Measurements from ENCODE around the gene STUB1. TPM values are rescaled to one million over a fixed set of nuclear protein-coding genes. Genes with fewer than 3 reads are reported as not detected.

The STUB1 gene
- total RNA-seq, 2 donors from 2014 or later = 53.6 to 70.4 TPM

DNA sequence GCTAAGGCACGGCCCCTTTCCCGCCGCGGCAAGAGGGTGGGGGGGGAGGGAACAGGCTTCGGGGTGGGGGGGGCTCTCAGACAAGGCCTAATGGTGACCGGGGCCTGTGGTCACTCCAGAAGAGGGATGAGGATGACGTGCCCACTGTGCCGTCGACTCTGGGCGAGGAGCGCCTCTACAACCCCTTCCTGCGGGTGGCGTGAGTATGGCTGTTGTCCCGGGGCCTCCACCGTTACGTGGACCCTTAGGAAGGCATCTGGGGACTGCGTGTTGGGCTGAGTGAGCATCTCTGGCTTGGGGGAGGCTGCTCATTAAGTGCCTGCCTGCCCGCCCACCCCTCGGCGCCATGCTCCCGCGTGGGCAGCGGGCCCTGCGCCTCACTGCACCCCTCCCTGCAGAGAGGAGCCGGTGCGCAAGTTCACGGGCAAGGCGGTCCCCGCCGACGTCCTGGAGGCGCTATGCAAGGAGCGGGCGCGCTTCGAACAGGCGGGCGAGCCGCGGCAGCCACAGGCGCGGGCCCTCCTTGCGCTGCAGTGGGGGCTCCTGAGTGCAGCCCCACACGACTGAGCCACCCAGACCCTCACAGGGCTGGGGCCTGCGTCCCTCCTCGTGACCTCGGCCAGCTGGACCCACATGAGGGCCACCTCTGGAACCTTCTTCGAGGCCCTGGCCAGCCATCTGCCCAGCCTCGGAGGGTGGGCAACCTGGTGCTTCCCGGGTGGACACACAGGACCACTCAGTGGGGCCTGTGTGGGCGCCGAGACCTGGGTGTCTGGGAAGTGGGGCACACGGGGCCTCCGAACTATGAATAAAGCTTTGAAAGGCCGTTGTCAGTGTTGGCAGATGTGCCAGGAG is 48.9 kb downstream of the STUB1 start:
- Mint-ChIP-seq H3K27ac (no peak overlapping the region), H3K27me3 (ENCODE audit: low read depth) (no peaks in the 10 kb centered on the region), H3K36me3 (ENCODE audit: insufficient read depth in 2 of 2) (no peaks in the 10 kb centered on the region), H3K4me3 (peak overlapping the region in 1 of 2 donors; percentile 51), H3K9me3 (no peaks in the 10 kb centered on the region), H3K4me1 (ENCODE audit: low read depth) (no peaks in the 10 kb centered on the region)
- DNase-seq (no peak), ATAC-seq (replicated peaks in 1 of 2) (no peak)

- H3K4me3 Mint-ChIP-seq = peak overlapping the region in 1 of 2 donors; percentile 29
- no peaks in the 10 kb centered on the region for H3K9me3 Mint-ChIP-seq
- DNase-seq (no peak), ATAC-seq (replicated peaks in 1 of 2) (no peak)
- H3K4me1 Mint-ChIP-seq (ENCODE audit: low read depth) = peaks cover under 1% of the 10 kb centered on the region
- H3K36me3 Mint-ChIP-seq (ENCODE audit: insufficient read depth in 2 of 2) = no peaks in the 10 kb centered on the region
- no peak overlapping the region for H3K27ac Mint-ChIP-seq
- no peaks in the 10 kb centered on the region for H3K27me3 Mint-ChIP-seq (ENCODE audit: low read depth)
These were observed 49.8 kb downstream of the STUB1 start for GRCh38 chr16:729768-730665.

DNA sequence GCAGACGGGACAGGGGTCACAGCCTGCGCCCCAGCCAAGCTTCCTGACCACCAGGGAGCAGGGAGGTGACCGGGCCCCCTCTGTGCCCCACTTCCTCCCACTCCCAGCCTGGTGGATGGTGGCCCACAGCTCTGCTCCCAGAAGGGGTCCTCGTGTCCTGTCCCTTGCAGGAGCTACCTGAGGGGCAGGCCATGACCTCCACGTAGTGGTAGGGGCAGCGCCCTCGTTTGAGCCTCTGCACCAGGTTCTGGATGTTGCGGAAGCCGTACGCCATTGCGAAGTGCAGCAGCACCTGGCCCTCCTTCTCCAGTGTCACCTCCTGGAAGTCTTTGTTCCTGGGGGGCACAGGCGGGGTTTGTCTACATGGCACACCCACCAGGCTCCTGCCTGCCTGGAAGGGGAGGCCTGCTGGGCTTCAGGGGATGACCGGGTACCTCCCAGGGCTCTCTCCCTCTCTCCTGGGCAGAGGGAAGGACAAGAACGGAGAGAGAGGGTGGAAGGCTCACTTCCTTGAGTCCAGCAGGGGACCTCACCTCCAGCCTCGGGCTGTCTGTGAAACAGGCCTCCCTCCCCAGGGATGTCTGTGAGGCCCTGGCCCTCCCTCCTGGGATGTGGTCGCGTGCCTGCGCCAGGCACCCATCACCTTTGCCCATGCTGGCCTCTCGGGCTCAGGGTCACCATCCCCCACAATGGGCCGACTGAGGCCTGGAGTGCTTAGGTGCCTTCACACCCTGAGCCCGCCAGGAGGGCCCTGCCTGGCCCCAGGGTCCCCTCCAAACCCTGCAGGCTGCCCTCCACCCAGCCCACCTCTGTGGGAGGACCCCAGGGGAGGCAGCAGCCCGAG is 50.7 kb downstream of the STUB1 start:
- no peak overlapping the region for H3K4me3 Mint-ChIP-seq
- no peaks in the 10 kb centered on the region for H3K27me3 Mint-ChIP-seq (ENCODE audit: low read depth)
- ATAC-seq (replicated peaks in 1 of 2) = no peak
- DNase-seq = no peak
- no peak overlapping the region for H3K27ac Mint-ChIP-seq
- peaks cover 3 to 4% of the 10 kb centered on the region in 2 donors for H3K36me3 Mint-ChIP-seq (ENCODE audit: insufficient read depth in 2 of 2)
- H3K4me1 Mint-ChIP-seq (ENCODE audit: low read depth) = peaks cover 9% of the 10 kb centered on the region
- no peaks in the 10 kb centered on the region for H3K9me3 Mint-ChIP-seq

DNA sequence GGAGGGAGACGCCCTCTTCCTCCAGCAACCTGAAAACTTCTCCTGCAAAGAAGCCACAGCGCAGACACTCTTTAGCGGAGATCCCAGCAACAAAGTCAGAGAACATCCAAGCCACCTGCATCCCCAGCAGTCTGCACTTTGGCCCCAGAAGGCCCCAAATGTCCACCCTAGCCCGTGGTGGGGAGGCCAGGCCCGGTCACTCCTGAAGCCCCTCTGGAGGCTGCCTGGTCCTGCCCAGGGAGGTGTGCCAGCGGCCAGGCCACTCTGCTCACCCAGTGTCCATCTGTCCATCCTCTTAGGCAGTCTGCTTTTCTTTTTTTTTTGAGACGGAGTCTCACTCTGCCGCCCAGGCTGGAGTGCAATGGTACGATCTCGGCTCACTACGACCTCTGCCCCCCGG is 52.1 kb downstream of the STUB1 start:
- ATAC-seq (replicated peaks in 1 of 2) (no peak), DNase-seq (no peak)
- no peak overlapping the region for H3K27ac Mint-ChIP-seq
- peaks cover 3 to 4% of the 10 kb centered on the region in 2 donors for H3K36me3 Mint-ChIP-seq (ENCODE audit: insufficient read depth in 2 of 2)
- H3K4me3 Mint-ChIP-seq = no peak overlapping the region
- H3K27me3 Mint-ChIP-seq (ENCODE audit: low read depth) = no peaks in the 10 kb centered on the region
- peaks cover 23% of the 10 kb centered on the region for H3K4me1 Mint-ChIP-seq (ENCODE audit: low read depth)
- H3K9me3 Mint-ChIP-seq = no peaks in the 10 kb centered on the region

Other genes with a start within 250 kb of the STUB1 start
- gene CAPN15, start 152.7 kb upstream of the STUB1 start, total RNA-seq = 10 to 100 TPM; 46.6 to 58.5 TPM
- under 1 TPM in 1 of 2 donors, not detected in 1; 0.10 TPM for gene PRR35, start 120.0 kb upstream of the STUB1 start, total RNA-seq
- 1 to 10 TPM; 1.4 TPM for gene NHLRC4, start 113.4 kb upstream of the STUB1 start, total RNA-seq
- 10 to 100 TPM; 18.2 to 22.4 TPM for gene PIGQ, start 110.4 kb upstream of the STUB1 start, total RNA-seq
- 10 to 100 TPM; 15.0 to 15.3 TPM for gene RAB40C, start 90.3 kb upstream of the STUB1 start, total RNA-seq
- gene WFIKKN1, start 49.4 kb upstream of the STUB1 start, total RNA-seq = under 1 TPM; 0.49 to 0.72 TPM
- 10 to 100 TPM; 55.4 to 57.4 TPM for gene METTL26, start 44.1 kb upstream of the STUB1 start, total RNA-seq
- gene MCRIP2, start 38.6 kb upstream of the STUB1 start, total RNA-seq = 10 to 100 TPM; 27.9 to 34.4 TPM
- 10 to 100 TPM; 40.3 to 47.7 TPM for gene WDR90, start 31.0 kb upstream of the STUB1 start, total RNA-seq
- 100 to 1,000 TPM; 110 to 115 TPM for gene RHOT2, start 12.3 kb upstream of the STUB1 start, total RNA-seq
- 1 to 10 TPM; 3.5 to 5.8 TPM for gene RHBDL1, start 4.7 kb upstream of the STUB1 start, total RNA-seq
- 10 to 100 TPM; 15.7 to 20.7 TPM for gene JMJD8, start 3.9 kb downstream of the STUB1 start, total RNA-seq
- gene WDR24, start 10.0 kb downstream of the STUB1 start, total RNA-seq = 10 to 100 TPM; 20.5 to 22.9 TPM
- 1 to 10 TPM; 8.8 TPM for gene FBXL16, start 25.4 kb downstream of the STUB1 start, total RNA-seq
- 10 to 100 TPM; 11.1 to 11.7 TPM for gene METRN, start 34.7 kb downstream of the STUB1 start, total RNA-seq
- 10 to 100 TPM; 36.4 to 36.9 TPM for gene ANTKMT, start 40.7 kb downstream of the STUB1 start, total RNA-seq
- 1 to 10 TPM; 3.0 to 3.9 TPM for gene CCDC78, start 46.0 kb downstream of the STUB1 start, total RNA-seq
- gene HAGHL, start 46.7 kb downstream of the STUB1 start, total RNA-seq = 10 to 100 TPM; 11.4 to 17.6 TPM
- 10 to 100 TPM; 38.0 to 40.6 TPM for gene CIAO3, start 60.6 kb downstream of the STUB1 start, total RNA-seq
- gene MSLN, start 80.3 kb downstream of the STUB1 start, total RNA-seq = not detected
- 10 to 100 TPM; 14.0 to 22.7 TPM for gene RPUSD1, start 108.0 kb downstream of the STUB1 start, total RNA-seq
- 10 to 100 TPM; 74.5 to 97.8 TPM for gene CHTF18, start 108.2 kb downstream of the STUB1 start, total RNA-seq
- not detected for gene GNG13, start 120.3 kb downstream of the STUB1 start, total RNA-seq